GM13977 (cell line): ENCODE data around the gene IL17D.
"Not testable (repeated sequence)": the region's sequence is repeated elsewhere in the genome, so short reads cannot be mapped to it uniquely, and the experiment has no call there.

Source experiments
- DNase-seq: peaks from one replicate; pipeline ENCODE4 v3.0.0; 2012; ENCODE audit warnings: low spot score
- in situ Hi-C: fragments of 300-500 bp; cut with MboI; formaldehyde crosslinking; loops from one replicate; pipeline ENCODE4 v1.12.0; 2022; ENCODE audit warnings: low sequenced_read_pairs, low pct_unique_long_range_greater_than_20kb, mixed read lengths, inconsistent platforms; ENCODE audit not compliant: unreplicated experiment
- TF ChIP-seq, protein P1 (sequence below): IDR thresholded peaks from 2 replicates; pipeline ENCODE4 v1.5.1; 2012; ENCODE audit warnings: mild to moderate bottlenecking, control low read depth; ENCODE audit not compliant: insufficient read depth; ENCODE audit errors: extremely low read depth, missing control alignments

The IL17D gene

DNA sequence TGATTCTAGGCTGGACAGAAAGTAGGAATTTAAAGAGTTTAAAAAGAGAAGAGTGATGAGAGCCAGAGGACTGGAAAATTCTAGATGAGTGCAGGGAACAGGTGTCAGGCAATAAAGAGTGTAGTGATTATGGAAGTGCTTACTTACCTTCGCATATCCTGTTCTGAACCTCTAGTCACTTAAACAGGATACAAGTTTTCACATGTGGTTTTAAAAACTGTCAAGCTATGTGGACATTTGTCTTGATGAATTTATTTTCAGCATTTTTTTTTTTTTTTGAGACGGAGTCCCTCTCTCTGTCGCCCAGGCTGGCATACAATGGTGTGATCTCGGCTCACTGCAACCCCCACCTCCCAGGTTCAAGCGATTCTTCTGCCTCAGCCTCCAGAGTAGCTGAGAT is 34.3 kb upstream of the IL17D start:
- TF ChIP-seq, protein P1, sequence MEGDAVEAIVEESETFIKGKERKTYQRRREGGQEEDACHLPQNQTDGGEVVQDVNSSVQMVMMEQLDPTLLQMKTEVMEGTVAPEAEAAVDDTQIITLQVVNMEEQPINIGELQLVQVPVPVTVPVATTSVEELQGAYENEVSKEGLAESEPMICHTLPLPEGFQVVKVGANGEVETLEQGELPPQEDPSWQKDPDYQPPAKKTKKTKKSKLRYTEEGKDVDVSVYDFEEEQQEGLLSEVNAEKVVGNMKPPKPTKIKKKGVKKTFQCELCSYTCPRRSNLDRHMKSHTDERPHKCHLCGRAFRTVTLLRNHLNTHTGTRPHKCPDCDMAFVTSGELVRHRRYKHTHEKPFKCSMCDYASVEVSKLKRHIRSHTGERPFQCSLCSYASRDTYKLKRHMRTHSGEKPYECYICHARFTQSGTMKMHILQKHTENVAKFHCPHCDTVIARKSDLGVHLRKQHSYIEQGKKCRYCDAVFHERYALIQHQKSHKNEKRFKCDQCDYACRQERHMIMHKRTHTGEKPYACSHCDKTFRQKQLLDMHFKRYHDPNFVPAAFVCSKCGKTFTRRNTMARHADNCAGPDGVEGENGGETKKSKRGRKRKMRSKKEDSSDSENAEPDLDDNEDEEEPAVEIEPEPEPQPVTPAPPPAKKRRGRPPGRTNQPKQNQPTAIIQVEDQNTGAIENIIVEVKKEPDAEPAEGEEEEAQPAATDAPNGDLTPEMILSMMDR = no peak
- DNase-seq = no peak
- in situ Hi-C loops = no loop called here

GRCh38 chr13:20671789-20672188 is 31.7 kb upstream of the IL17D start:
- TF ChIP-seq, protein P1 = no peak
- in situ Hi-C loops = no loop called here
- DNase-seq = no peak

GRCh38 chr13:20672772-20673171 is 30.7 kb upstream of the IL17D start:
- no peak for DNase-seq
- TF ChIP-seq, protein P1 = no peak
- in situ Hi-C loops = no loop called here

GRCh38 chr13:20673715-20674114 is 29.8 kb upstream of the IL17D start:
- TF ChIP-seq, protein P1 = no peak
- in situ Hi-C loops = no loop called here
- DNase-seq = no peak

DNA sequence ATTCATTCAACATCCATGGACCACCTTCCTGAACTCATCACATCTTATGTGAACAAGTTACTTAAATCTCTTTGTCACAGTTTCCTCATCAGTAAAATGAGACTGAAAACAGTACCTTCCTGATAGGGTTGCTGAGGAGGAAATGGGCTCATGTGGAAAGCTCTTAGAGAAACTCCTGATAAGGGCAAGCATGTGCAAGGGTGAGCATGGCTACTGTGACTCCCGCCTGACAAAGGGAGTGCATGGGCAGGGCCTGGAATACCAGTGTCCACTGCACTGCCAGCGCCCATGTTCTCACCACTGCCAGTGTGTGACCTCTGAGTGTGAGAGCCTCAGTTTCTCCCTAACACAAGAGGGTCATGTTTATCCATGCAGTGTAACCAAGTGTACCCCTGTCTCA is 27.3 kb upstream of the IL17D start:
- TF ChIP-seq, protein P1 = no peak
- in situ Hi-C loops = no loop called here
- no peak for DNase-seq

- in situ Hi-C loops, DNase-seq: not testable (repeated sequence)
These were observed 24.9 kb upstream of the IL17D start for GRCh38 chr13:20678606-20679005.

DNA sequence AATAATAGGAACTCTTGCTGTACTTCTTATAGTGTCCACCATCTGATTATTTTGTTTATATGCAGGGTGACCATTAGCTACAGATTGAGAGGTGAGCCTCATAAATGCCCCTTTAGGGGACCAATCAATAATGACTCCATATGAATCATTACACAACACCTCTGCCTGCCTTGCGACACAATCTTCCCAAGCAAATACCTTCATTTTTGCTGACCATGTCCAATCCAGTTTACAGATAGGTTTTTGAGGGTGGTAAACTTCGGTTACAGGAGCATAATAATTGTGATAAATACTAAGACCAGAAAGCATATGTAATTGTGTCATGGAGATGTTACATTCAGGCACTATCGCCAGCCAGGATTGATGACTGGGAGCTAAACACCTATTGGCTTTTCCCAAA is 23.6 kb upstream of the IL17D start:
- TF ChIP-seq, protein P1 = no peak
- no peak for DNase-seq
- in situ Hi-C loops = no loop called here
